ENCODE results near the gene BAHD1.
A peak's percentile ranks its signal among the peaks of the same experiment; 100 is the strongest.

Gene BAHD1

DNA sequence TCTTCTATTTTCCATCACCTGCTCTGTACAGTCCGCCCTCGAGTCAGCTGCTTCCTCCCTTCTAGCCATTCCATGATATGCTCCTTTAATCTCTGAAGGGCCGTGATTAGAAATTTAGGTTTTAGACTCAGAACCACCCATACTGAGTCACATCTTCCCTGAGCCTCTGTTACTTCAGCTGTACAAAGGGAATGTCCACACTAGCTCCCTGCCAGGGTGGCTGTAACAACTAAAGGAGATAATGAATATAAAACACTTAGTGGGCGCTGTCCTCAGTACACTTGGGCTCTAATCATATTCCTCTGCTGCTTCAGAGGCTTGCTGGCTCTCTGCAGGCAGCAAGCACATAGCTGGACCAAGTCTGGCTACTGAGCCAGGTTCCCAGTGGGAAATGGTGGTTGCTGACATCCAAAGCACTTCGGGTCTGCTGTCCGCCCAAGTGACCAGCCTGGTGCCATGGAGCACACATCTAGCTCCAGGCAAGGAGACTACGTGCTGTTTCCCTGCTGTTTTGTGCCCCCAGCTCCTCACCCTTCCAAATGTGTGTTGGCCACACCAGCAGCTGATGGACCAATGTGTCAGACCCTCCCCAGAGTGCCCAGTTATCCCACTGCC lies 29.1 kb downstream of the BAHD1 start:
- DNase-seq = no peak

- DNase-seq = peak; percentile 48 to 57
These were observed 29.8 kb downstream of the BAHD1 start, which contains the start of gene CHST14 for GRCh38 chr15:40470423-40471104. CHST14 (plus strand) TSS chr15:40470984; CDS start chr15:40471214, 230 bp downstream.

DNA sequence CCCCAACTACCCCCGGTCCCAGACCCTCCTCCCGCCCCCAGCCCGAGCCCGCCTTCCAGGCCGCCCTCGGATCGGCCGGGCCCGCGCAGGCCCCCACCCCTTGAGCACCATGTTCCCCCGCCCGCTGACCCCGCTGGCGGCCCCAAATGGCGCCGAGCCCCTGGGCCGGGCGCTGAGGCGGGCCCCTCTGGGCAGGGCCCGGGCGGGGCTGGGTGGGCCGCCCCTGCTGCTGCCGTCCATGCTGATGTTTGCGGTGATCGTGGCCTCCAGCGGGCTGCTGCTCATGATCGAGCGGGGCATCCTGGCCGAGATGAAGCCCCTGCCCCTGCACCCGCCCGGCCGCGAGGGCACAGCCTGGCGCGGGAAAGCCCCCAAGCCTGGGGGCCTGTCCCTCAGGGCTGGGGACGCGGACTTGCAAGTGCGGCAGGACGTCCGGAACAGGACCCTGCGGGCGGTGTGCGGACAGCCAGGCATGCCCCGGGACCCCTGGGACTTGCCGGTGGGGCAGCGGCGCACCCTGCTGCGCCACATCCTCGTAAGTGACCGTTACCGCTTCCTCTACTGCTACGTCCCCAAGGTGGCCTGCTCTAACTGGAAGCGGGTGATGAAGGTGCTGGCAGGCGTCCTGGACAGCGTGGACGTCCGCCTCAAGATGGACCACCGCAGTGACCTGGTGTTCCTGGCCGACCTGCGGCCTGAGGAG lies 30.5 kb downstream of the BAHD1 start:
- DNase-seq = no peak

GRCh38 chr15:40471808-40472150 lies 31.0 kb downstream of the BAHD1 start:
- DNase-seq = no peak

DNA sequence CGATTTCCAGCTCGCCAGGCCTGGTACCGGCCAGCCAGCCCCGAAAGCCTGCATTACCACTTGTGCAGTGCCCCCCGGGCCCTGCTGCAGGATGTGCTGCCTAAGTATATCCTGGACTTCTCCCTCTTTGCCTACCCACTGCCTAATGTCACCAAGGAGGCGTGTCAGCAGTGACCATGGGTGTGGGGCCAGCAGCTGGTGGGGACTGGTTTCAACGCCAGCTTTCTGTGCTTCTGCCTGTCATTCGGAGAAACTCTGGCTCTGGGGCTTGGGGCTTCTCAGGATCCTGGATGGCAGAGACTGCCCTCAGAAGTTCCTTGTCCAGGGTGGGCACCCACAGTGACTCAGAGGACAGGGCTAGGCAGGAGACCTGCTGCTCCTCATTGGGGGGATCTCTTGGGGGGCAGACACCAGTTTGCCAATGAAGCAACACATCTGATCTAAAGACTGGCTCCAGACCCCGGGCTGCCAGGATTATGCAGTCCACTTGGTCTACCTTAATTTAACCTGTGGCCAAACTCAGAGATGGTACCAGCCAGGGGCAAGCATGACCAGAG lies 31.5 kb downstream of the BAHD1 start:
- no peak for DNase-seq

DNA sequence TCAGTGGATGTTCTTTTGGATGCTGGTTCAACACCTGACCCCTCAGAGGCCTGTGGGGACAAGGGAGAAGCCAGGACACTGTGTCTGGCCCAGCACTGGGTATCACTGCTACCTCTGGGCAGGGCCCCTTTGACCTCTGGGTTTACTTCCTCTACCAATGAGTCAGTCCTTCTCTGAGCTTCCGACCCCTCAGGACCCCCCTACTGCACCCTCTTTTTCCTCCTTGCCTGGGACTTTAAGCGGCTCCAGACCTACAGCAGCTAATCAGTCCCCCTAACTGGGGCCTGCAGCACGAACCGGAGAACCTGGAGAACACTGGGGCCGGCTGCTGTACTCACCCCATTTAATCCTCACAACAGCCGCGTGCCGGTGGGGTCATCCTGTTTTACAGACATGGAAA lies 33.8 kb downstream of the BAHD1 start:
- no peak for DNase-seq

DNA sequence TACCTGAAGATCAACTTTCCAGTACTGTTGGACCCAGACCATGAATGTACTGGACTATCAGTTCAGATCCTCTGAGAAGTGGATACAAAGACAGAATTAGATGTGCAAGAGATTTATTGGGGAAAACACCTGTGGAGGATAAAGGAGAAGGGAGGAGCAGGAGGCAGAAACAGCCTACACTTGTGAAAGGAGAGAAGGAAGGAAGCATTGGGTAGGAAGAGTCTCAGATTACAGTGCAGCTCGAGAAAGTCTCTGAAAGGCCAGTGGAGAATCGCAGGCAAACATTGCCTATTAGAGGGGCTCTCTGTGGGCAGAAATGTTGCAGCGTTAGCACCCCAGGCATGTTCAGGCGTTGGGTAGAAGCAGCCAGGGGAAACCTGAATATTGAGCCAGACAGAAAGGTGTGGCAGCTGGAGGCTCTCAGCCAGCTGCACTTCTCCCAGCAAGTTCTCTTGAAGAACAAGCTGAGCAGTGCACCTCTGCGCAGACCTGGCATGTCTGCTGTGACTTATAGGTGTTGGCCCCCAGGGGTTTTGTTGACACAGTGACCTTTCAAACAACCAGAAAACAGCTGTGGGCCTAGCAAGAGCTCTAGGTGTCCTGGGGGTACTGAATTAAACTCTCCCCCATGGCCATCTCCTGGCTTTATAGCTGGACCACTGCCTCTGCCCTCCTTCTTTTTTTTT lies 37.0 kb downstream of the BAHD1 start:
- DNase-seq = no peak

- no peak for DNase-seq
These were observed 38.3 kb downstream of the BAHD1 start for GRCh38 chr15:40479024-40479423.

DNA sequence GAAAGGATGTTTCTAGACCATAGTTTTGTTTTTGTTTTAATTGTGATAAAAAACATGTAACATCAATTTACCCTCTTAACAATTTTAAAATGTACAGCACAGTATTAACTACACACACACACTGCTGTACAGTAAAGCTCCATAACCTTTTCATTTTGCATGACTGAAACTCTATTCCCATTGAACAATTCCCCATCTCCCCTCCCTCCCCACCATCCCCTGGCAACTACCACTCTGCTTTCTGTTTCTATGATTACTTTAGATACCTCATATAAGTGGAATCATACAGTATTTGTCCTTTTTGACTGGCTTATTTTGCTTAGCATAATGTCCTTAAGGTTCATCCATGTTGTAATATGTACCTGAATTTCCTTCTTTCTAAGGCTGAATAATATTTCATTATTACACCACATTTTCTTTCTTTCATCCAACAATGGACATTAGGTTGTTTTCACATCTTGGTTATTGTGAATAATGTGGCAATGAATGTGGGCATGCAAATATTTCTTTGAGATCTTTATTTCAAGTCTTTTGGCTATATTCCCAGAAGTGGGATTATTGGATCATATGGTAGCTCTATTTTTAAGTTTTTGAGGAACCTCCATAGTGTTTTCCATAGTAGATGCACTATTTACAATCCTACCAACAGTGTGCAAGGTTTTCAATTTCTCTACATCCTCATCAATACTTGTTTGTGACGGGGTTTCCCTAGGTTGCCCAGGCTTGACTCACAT lies 40.8 kb downstream of the BAHD1 start:
- DNase-seq = no peak

- DNase-seq = no peak
These were observed 43.2 kb downstream of the BAHD1 start for GRCh38 chr15:40483919-40484318.

DNA sequence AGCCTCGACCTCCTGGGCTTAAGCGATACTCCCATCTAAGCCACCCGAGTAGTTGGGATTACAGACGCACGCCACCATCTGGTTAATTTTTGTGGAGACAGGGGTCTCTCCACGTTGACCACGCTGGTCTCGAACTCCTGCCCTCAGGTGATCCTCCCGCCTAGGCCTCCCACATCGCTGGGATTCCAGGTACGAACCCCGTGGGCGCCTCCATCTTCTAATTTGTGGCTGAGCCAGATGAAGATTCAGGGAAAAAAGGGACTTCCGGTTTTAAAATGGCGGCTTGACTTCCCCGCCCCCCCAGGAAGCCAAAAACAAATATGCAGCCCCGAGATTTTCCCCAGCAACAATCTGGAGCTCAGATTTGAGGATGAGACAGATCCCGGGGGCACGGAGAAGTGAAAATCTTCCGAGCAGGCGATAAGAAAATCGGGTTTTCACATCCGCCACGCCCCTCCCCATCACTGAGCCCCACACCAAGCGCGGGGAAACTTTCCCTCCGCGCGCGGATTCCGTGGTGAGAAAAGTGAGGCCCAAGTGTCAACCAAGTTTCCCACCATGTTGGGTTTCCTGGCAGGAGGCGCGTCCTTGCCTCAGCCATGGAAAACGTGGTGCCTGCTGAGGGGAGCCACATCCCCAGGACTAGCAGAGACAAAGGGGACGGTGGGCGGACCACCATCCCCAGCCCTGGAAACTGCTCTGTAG lies 45.5 kb downstream of the BAHD1 start:
- no peak for DNase-seq

- DNase-seq = no peak
These were observed 47.3 kb downstream of the BAHD1 start for GRCh38 chr15:40487816-40488682.

GRCh38 chr15:40489274-40490175 lies 48.8 kb downstream of the BAHD1 start:
- DNase-seq = no peak

GRCh38 chr15:40493089-40493840 lies 52.5 kb downstream of the BAHD1 start:
- DNase-seq = no peak

GRCh38 chr15:40495516-40495915 lies 54.8 kb downstream of the BAHD1 start:
- DNase-seq = no peak

DNA sequence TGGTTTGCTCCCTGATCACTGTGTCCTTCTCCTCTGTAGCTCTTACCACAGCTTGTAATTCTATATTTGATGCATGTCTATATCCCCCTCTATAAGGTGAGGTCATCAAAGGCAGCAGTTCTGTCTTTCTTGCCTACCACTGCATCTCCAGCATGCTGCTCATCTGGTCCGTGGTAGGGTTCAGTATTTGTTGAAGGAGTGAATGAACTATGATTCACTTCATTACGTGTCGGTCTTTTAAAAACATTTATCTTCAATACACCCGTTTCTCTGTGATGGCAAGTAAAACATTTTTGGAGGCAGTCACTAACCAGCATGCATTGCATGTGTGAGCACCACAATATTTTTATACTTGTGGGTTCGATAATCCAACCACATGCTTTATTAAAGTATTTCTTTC lies 57.7 kb downstream of the BAHD1 start:
- DNase-seq = no peak

DNA sequence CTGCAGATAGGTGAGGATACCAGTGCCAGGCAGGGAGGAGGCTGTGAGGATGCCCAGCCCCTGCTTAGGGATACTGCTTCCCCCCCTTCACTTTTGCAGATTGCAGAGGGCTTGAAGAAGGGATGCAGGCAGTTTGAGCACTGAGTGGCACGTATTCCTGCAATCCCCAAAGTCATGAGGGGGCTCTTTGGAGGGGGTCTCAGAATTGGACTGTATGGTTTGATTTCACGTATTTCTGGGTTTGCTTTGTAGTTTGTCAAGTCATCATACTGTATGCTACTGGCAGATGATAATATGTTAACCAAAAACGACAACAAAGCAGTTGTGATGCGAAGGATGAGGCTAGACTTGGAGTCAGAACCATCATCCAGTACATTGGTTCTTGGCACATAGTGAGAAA lies 58.1 kb downstream of the BAHD1 start:
- DNase-seq = no peak

DNA sequence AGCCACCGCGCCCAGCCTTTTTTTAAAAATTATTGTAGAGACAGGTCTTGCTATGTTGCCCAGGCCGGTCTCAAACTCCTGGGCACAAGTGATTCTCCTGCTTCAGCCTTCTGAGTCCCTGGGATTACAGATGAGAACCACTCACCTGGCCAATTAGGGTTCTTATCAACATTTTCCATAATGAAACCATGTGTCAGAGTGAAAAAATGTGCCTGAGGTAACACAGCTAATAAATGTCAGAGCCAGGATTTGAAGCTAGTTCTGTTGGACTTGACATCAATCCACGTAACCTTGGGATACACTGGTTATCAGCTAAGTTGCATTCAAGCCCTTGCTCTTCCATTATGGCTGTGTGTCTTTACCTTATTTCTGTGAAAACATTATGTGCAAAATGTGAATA lies 59.2 kb downstream of the BAHD1 start:
- DNase-seq = no peak
